Ramos (cell line): ENCODE data around the gene PTPN6.

Experiments used
- in situ Hi-C: fragments of 300-500 bp; cut with MboI; formaldehyde crosslinking; loops from one replicate; pipeline ENCODE4 v1.14.3; 2022; ENCODE audit warnings: low sequenced_read_pairs; ENCODE audit not compliant: unreplicated experiment

PTPN6 gene

GRCh38 chr12:6963791-6964413 is 12.7 kb downstream of the PTPN6 start:
- in situ Hi-C loops: no loop called here

DNA sequence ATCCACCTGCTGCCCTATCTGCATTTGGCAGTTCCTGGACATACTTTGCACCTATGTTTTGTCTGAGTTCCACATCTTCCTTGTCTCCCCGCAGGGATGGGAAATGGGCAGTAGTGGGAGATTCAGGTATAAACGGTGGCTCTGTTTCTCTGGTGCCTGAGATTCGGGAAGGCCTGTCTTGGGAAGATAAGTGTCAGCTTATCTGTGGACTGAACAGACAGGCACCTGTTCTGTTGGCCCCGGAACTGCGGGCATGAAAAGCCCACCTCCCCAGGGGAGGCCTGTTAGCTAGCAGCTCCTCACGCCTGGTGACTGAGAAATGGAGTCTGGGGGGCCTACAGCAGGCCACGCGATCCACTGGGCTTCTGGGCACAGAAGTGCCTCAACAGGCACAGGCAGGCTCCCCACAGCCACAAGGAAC is 13.5 kb downstream of the PTPN6 start:
- in situ Hi-C loops: no loop called here

- in situ Hi-C loops: no loop called here
Measured at GRCh38 chr12:6965026-6965661, 14.0 kb downstream of the PTPN6 start.

GRCh38 chr12:6965714-6966113 is 14.6 kb downstream of the PTPN6 start:
- in situ Hi-C loops: no loop called here

GRCh38 chr12:6966351-6966750 is 15.2 kb downstream of the PTPN6 start:
- in situ Hi-C loops: no loop called here

DNA sequence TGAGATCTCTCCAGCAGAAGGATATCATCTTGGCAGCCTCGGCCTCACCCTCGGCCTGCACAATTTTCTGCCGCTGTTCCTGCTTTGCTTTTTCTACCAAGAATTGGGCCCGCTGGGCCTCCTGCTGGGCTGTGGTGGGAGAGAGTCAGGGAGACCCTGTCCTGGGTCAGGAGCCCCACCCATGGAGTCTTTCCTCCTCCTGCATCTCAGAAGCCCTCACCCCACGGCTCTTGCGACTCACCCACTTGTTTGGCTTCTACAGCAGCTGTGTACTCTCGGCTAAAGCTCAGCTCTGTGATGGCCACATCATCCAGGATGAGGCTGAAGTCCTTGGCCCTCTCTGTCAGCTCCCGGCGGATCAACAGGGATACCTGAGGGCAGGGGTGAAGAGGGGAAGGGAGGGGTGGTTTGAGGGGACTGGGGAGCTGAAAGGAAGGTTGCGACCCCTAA is 16.5 kb downstream of the PTPN6 start:
- in situ Hi-C loops: no loop called here

GRCh38 chr12:6968426-6968825 is 17.3 kb downstream of the PTPN6 start:
- in situ Hi-C loops: no loop called here

DNA sequence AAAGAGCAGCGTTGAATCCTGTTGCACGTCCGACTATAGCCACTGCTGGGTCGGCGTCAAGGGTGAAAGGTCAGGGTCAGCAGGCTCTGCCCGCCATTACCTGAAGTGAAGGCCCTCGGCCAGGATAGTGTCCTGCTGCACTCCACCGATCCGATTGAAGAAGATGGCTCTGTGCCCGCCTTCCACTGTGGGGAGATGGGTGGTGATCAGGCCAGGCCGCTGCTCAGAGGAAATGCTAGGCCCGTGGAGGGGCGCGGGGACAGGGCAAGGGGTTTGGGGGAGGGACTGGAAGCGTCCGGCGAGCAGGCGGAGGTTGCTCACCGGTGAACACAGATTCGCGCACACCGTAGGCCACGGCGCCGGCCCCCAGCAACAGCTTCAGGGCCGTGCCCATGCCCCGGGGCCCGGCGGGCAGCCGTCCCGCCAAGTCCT is 19.0 kb downstream of the PTPN6 start:
- in situ Hi-C loops: no loop called here

DNA sequence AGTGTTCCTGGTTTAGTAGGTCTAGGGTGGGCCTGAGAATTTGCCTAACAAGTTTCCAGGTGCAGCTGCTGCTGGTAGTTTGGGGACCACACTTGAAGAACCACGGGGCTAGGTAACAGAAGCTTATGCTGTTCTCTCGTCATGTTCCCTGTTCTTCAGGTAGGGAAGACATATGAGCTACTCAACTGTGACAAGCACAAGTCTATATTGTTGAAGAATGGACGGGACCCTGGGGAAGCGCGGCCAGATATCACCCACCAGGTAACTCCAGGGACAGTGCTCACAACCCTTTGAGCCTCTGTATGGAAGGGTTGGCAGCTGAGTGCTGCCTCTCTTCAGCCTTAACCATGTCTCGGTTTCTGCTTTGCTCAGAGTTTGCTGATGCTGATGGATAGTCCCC is 23.0 kb downstream of the PTPN6 start:
- in situ Hi-C loops: no loop called here

DNA sequence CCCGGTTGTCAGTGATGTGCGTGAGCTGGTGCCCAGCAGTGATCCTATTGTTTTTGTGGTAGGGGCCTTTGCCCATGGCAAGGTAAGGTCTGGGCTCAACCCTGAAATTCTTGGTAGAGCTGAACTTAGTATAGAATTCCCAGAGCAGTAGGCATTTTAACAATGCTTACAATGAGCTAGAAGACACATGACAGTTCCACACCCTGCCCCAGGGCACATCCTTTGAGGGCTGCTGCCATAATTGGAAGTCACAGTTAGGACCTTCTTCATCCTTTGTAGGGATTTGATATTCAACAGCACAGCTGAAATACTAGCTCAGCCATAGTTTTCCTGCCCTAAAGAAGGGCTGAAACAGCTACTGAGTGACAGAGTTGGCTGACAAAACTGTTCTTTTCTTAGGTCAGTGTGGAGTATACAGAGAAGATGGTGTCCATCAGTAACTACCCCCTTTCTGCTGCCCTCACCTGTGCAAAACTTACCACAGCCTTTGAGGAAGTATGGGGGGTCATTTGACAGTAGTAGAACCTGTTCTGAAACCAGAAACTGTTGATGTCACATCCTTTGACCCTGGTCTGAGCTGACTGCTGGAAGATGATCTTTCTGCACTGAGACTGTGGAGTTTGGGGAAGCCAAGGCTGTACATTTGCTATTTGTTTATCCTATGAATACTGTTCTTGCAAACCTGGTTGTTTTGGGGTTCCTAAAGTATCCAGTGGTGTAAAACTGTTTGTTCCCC is 24.3 kb downstream of the PTPN6 start:
- in situ Hi-C loops: no loop called here

DNA sequence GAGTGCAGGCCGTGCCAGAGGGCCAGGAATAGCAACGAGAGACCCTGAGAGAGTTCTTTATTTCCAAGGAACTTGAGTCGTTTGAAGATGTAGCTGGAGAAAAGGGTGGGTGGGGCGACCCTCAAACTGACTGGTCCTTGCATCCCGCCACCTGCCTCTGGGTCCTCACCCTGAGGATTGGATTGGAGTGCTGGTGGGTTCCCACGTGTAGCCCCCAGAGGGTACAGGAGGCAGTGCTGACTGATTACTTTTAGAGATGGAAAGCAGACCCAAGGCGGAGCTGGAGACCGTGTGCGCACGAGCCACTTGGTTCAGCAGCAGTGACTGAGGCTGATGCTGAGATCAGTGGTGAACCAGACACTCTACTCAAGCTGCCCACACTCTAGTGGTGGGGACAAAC is 26.5 kb downstream of the PTPN6 start:
- in situ Hi-C loops: no loop called here

DNA sequence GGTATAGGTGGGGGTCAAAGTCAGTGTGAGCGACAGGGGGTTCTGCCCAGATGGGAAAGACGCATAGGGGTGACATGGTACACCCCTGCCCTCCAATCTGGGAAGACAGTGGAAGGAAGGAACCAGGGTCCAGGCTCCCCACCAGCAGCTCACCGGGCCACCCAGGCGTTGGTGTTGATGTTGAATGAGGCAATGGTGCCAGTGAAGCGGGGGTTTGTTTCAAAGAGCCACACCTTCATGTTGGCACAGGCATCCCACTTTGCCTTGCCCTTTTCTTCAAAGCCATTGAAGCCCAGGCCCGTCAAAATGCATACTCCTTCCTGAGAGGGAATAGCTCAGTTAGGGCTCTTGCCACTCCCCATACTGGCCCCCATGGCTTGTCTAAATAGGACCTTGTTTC is 27.0 kb downstream of the PTPN6 start:
- in situ Hi-C loops: no loop called here

DNA sequence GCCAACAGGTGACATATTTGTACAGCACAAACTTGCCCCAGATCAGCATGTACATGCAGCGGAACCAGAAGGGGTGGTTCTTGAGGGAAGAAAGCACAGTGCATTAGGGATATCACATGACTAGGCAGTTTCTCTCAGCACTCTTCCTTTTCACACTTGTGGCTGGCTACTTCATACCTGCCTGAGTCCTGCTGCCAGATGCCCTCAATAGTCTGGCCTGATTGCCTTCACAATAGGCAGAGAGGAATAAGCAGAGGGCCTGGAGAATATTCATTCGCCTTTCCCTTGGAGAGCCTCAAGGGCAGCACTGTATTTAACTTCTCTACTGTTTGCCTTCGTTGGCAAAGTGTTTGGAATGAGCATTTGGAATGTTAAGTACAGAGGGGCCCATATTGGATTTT is 27.5 kb downstream of the PTPN6 start:
- in situ Hi-C loops: no loop called here

DNA sequence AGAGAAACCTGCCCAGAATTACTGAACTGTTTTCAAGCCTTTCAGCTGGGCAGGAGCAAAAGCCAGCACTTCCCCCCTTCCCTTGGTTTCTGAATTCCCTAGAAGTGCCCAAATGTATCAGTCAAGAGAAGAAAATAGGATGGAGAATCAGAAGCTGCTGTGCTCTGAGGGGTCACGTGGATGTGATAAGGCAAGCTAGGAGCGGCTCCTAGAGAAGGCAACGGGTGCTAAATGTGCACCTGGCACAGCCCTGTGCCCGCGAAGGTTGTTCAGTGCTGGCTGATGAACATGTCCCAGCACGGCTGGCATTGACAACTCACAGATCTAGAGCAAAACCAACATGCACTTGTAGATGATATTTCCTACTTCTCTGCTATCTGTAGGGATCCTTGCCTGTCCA is 27.9 kb downstream of the PTPN6 start:
- in situ Hi-C loops: no loop called here

- in situ Hi-C loops: no loop called here
Measured at GRCh38 chr12:6979453-6979852, 28.3 kb downstream of the PTPN6 start.

DNA sequence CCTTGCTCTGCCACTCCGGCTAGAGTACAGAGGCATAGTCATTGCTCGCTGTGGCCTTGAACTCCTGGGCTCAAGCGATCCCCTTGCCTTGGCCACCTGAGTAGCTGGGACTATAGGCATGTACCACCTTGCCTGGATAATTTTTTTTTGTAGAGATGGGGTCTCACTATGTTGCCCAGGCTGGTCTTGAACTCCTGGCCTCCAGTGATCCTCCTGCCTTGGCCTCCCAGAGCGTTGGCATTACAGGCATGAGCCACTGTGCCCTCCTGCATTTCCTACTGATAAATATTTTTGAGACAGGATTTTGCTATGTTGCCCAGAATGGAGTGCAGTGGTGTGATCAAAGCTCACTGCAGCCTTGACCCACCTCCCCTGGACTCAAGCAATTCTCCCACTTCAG is 28.9 kb downstream of the PTPN6 start:
- in situ Hi-C loops: no loop called here

DNA sequence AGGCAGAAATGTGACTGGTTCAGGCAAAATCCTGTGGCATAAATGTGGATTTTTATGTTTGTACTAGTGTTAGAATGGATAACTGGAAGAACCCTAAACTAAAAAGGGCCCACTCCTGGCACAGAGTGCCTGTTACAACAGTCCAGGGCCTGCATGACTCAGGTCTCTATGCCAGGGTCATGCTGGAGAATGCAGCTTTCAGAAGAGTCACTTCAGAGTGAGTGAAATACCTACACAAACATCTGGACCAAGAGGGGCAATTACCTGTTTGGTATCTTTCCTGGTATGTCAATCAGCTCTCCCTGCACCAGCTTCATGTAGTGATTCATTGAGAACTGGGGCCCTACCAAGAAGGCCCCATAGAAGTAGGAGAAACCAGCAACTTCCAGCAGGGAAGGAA is 29.6 kb downstream of the PTPN6 start:
- in situ Hi-C loops: no loop called here

DNA sequence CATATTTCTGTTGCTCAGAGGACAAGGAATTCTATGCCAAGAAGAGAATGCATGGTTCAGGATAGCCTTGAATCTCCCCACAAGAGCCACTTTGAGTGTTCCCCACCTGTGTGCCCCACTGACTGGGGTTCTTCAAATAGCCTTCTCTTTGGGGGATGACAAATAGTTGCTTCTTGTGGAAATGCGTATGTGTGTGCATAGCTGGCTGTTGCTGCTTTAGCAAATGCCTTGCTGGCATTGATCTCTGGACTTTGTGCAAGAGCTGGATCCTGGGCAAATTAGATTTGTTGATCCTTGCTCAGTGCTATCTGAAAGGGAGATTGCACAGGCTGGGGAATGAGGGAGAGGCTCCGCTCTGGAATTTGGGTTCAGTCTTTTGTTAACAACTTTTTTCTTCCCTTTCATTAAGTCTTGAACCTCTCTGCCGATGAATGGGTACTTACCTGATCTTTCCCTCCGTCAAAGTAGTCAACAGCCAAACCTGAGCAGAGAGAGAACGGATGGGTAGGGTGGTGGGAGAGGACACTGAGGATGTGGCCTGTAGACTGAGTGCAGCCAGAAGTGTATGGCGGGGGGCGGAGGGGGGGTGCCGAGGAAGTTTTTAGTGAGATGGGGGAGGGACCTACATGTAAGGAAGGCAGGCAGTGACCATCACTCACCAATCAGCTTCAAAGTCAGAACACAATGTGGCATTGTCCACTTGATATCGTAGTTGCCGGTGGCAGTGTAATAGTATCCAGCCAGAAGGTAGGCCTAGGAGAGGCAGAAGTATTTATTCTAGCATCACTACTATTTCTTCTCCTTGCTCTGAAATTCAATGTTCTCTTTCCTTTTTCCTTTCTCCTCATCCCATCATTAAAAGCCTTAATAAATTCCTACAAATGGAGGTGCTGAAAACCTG is 30.2 kb downstream of the PTPN6 start:
- in situ Hi-C loops: no loop called here

DNA sequence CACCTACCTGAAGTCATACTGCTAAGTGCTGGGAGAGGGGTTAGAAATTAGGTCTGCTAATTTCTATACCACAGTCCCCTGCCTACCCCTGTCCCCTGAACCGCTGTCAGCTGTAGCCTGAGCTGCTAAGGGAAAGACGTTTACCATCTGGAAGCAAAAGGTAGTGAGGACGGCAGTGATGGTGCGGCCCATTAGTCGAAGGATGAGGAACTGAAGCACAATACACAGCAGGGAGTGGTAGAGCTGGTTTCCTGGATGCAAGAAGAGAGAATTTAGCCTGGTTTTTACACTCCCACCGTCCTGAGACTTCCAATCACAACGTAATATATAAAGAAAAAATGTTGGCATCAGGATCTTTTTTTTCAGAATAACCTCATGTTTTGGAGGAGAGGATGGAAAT is 31.4 kb downstream of the PTPN6 start:
- in situ Hi-C loops: no loop called here

- in situ Hi-C loops: no loop called here
Measured at GRCh38 chr12:6987956-6988553, 36.9 kb downstream of the PTPN6 start.
